DND-41 (cell line): ENCODE data around the gene MACO1.
"Not testable (repeated sequence)": the region's sequence is repeated elsewhere in the genome, so short reads cannot be mapped to it uniquely, and the experiment has no call there.

Experiments
- EZH2 ChIP-seq: IDR thresholded peaks from 3 replicates; pipeline ENCODE4 v1.6.1; 2012; ENCODE audit warnings: borderline replicate concordance, low read depth, mild to moderate bottlenecking, moderate library complexity, low read length, inconsistent platforms; ENCODE audit not compliant: severe bottlenecking
- TF ChIP-seq, protein P1 (sequence below): IDR thresholded peaks from 2 replicates; pipeline ENCODE4 v1.5.1; 2012; ENCODE audit warnings: borderline replicate concordance, low read length, moderate library complexity, mild to moderate bottlenecking; ENCODE audit not compliant: poor library complexity, severe bottlenecking; ENCODE audit errors: extremely low read depth

DNA sequence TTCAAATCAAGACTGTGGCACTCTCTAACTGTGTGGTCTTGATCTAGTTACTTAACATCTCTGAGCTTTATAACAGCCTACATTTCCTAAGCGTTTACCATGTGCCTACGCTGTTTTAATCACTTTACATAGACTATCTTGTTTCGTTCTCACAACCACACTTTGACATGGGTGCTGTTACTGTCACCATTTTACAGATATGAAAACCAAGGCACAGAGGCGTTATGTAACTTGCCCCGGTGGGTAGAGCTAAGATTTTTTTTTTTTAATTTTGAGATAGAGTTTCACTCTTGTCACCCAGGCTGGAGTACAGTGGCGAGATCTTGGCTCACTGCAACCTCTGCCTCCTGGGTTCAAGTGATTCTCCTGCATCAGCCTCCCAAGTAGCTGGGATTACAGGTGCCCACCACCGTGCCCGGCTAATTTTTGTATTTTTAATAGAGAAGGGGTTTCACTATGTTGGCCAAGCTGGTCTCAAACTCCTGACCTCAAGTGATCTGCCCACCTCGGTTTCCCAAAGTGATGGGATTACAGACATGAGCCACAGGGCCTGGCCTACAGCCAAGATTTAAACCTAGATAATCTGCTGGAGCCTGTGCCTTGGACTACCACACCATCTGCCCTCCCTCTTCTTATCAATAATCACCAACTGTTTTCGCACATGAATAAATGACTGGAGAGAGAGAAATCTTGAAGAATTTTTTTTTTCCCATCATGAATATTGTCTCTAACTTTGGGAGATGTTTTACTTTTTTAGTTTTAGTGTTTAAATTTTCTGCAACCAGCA, 20.9 kb upstream of the MACO1 start:
- TF ChIP-seq, protein P1, sequence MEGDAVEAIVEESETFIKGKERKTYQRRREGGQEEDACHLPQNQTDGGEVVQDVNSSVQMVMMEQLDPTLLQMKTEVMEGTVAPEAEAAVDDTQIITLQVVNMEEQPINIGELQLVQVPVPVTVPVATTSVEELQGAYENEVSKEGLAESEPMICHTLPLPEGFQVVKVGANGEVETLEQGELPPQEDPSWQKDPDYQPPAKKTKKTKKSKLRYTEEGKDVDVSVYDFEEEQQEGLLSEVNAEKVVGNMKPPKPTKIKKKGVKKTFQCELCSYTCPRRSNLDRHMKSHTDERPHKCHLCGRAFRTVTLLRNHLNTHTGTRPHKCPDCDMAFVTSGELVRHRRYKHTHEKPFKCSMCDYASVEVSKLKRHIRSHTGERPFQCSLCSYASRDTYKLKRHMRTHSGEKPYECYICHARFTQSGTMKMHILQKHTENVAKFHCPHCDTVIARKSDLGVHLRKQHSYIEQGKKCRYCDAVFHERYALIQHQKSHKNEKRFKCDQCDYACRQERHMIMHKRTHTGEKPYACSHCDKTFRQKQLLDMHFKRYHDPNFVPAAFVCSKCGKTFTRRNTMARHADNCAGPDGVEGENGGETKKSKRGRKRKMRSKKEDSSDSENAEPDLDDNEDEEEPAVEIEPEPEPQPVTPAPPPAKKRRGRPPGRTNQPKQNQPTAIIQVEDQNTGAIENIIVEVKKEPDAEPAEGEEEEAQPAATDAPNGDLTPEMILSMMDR, result not testable (repeated sequence)
- TF ChIP-seq EZH2, result not testable (repeated sequence)
